DOHH2 (cell line): ENCODE data around the gene MGLL.

Source experiments
- H3F3A ChIP-seq: fragments of 200-600 bp; sonication (generic), shearing (Covaris generic); 2 replicates; pipeline ENCODE4 v1.6.0; 2016; ENCODE audit warnings: antibody characterized with exemption, mild to moderate bottlenecking; ENCODE audit not compliant: control insufficient read depth, insufficient read depth
- H3K27ac ChIP-seq: fragments of 200-600 bp; sonication (generic); 2 replicates; pipeline ENCODE4 v1.5.1; 2014; ENCODE audit warnings: low read depth, mild to moderate bottlenecking, low read length, moderate library complexity
- H3K27me3 ChIP-seq: fragments of 200-600 bp; sonication (generic); 2 replicates; pipeline ENCODE4 v1.6.1; 2014; ENCODE audit warnings: mild to moderate bottlenecking, low read length, mixed read lengths; ENCODE audit not compliant: control insufficient read depth
- H3K36me3 ChIP-seq: fragments of 200-600 bp; sonication (generic); 2 replicates; pipeline ENCODE4 v1.6.1; 2014; ENCODE audit warnings: mild to moderate bottlenecking, low read length, moderate library complexity, mixed read lengths; ENCODE audit not compliant: control insufficient read depth
- H3K4me1 ChIP-seq: fragments of 200-600 bp; sonication (generic); 2 replicates; pipeline ENCODE4 v1.6.1; 2014; ENCODE audit warnings: mild to moderate bottlenecking, low read length, mixed read lengths; ENCODE audit not compliant: control insufficient read depth
- H3K4me2 ChIP-seq: fragments of 200-600 bp; sonication (generic); 2 replicates; pipeline ENCODE4 v1.6.0; 2014; ENCODE audit warnings: mild to moderate bottlenecking, low read length, moderate library complexity
- H3K4me3 ChIP-seq: fragments of 200-600 bp; sonication (generic); 2 replicates; pipeline ENCODE4 v1.5.1; 2014; ENCODE audit warnings: mild to moderate bottlenecking, low read length, mixed read lengths
- H3K79me2 ChIP-seq: fragments of 200-600 bp; sonication (generic); 2 replicates; pipeline ENCODE4 v1.6.1; 2014; ENCODE audit warnings: mild to moderate bottlenecking, low read length, mixed read lengths; ENCODE audit not compliant: control insufficient read depth
- H3K9me2 ChIP-seq: fragments of 200-600 bp; sonication (generic); replicated peaks from 2 replicates; pipeline ENCODE4 v1.6.1; 2014; ENCODE audit warnings: mild to moderate bottlenecking, low read length, mixed read lengths; ENCODE audit not compliant: control insufficient read depth
- H3K9me3 ChIP-seq: fragments of 200-600 bp; sonication (generic); 2 replicates; pipeline ENCODE4 v1.6.1; 2014; ENCODE audit warnings: antibody characterized with exemption, low read length, mixed read lengths; ENCODE audit not compliant: control insufficient read depth, insufficient read depth
- H4K20me1 ChIP-seq: fragments of 200-600 bp; sonication (generic); 2 replicates; pipeline ENCODE4 v1.6.0; 2014; ENCODE audit warnings: low read depth, mild to moderate bottlenecking, antibody characterized with exemption, low read length, moderate library complexity; ENCODE audit not compliant: control insufficient read depth, insufficient read depth
- CTCF ChIP-seq: fragments of 200-600 bp; sonication (generic); IDR thresholded peaks from one replicate; pipeline ENCODE4 v1.5.1; 2014; ENCODE audit warnings: antibody characterized with exemption, mild to moderate bottlenecking, low read depth, low read length; ENCODE audit not compliant: poor library complexity, severe bottlenecking
- EZH2phosphoT487 ChIP-seq: fragments of 200-600 bp; sonication (generic); IDR thresholded peaks from 2 replicates; pipeline ENCODE4 v1.6.1; 2017; ENCODE audit warnings: borderline replicate concordance, mild to moderate bottlenecking, antibody characterized with exemption, low read length, moderate library complexity, mixed read lengths

Gene MGLL

DNA sequence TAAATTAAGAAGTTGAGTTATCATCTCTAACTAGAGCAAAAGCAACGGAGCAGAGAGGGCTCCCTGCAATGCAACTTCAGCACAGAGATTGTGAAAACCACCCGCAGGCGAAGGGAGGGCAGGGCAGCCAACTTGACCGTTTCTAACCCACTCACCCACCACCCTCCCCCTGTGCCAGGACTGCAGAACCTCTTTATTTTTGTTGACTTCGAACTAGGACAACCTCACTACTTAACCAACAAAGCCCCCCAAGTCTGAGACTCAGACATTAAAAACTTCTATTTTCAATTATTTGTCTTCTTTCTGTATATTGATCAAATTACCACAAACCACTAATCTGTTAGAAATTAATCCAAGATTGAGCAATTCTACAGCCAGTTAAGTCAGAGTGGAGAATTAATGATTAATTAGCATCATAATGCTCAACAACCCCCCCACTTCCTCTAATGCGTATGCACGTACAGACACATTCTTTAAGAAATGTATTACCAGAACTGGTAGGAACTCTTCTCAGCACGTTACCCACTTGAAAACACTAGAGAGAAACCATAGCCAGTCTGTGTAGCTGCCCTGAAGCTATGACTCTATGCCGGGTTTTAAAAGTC lies 2.0 kb downstream of the MGLL start:
- TF ChIP-seq EZH2phosphoT487 (no peak), CTCF (no peak)
- no peak overlapping the region for H3K4me3 ChIP-seq
- H3K79me2 ChIP-seq: no peaks in the 10 kb centered on the region
- no peaks in the 10 kb centered on the region for H3K9me2 ChIP-seq
- H3K4me1 ChIP-seq: no peaks in the 10 kb centered on the region; the same call in 1 of the 2 replicates
- peaks cover 51% of the 10 kb centered on the region for H3K27me3 ChIP-seq
- H3K27ac ChIP-seq: no peak overlapping the region
- H3K36me3 ChIP-seq: no peaks in the 10 kb centered on the region
- H4K20me1 ChIP-seq: no peaks in the 10 kb centered on the region; the same call in 1 of the 2 replicates
- no peak overlapping the region for H3K4me2 ChIP-seq
- no peaks in the 10 kb centered on the region for H3F3A ChIP-seq
- no peaks in the 10 kb centered on the region for H3K9me3 ChIP-seq

DNA sequence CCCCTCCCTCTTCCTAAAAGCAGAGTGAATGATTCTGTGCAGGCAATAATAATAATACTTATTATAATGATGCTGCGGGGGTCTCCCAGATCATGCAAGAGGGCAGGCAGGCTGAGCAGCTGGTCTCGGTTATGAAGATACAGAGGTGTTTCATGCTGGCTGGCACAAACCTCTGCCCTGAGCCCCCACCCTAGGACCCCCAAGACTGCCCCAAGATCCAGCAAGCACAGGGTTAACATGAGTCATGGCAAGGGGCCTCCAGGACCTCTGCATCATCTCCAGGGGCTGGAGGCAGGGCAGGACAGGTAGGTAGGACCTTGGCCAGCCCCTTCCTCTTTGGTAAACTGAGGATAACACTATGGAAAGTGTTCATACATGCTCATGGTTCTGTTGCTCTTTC lies 2.7 kb downstream of the MGLL start:
- Histone ChIP-seq H3K4me3 (no peak overlapping the region), H3F3A (no peaks in the 10 kb centered on the region), H3K4me2 (no peak overlapping the region), H3K9me2 (no peaks in the 10 kb centered on the region), H4K20me1 (no peaks in the 10 kb centered on the region; the same call in 1 of the 2 replicates), H3K4me1 (no peaks in the 10 kb centered on the region; the same call in 1 of the 2 replicates), H3K27me3 (peaks cover 51% of the 10 kb centered on the region), H3K9me3 (no peaks in the 10 kb centered on the region), H3K27ac (no peak overlapping the region), H3K36me3 (no peaks in the 10 kb centered on the region), H3K79me2 (no peaks in the 10 kb centered on the region)
- TF ChIP-seq EZH2phosphoT487 (no peak), CTCF (no peak)

DNA sequence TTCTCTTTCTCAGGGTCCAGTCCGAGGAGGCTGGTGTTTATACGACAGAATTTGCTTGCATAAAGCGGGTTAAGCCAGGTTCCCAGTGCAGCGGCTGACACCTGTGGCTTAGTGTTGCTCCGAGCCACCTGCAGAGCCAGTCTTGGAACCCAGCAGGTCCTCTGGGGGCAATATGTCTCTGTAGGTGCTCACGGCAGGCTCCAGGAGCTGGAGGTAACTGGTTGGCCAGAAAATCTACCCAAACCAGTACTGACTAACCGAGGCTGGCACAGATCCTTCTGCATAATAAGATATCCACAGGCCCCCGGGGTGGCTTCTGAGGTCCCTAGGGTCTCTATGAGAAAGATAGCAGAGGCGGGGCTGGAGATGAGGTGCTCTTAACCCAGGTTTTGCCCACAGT lies 3.2 kb downstream of the MGLL start:
- Histone ChIP-seq H4K20me1 (no peaks in the 10 kb centered on the region; the same call in 1 of the 2 replicates), H3K36me3 (no peaks in the 10 kb centered on the region), H3F3A (no peaks in the 10 kb centered on the region), H3K27me3 (peaks cover 46% of the 10 kb centered on the region), H3K79me2 (no peaks in the 10 kb centered on the region), H3K9me3 (no peaks in the 10 kb centered on the region), H3K4me2 (no peak overlapping the region), H3K9me2 (no peaks in the 10 kb centered on the region), H3K27ac (no peak overlapping the region), H3K4me1 (no peaks in the 10 kb centered on the region; the same call in 1 of the 2 replicates), H3K4me3 (no peak overlapping the region)
- TF ChIP-seq CTCF (no peak), EZH2phosphoT487 (no peak)
